HEK293T (cell line): ENCODE data around the gene KCNK10.

Source experiments
- CTCF ChIA-PET: fragments of 350-600 bp; formaldehyde crosslinking; extraction: SDS; loops from one replicate; lab custom pipeline; 2021; ENCODE audit warnings: antibody characterized with exemption, inconsistent platforms; lab: Yijun Ruan, JAX
- POLR2A ChIA-PET: fragments of 350-600 bp; formaldehyde crosslinking; extraction: SDS; loops from one replicate; lab custom pipeline; 2020; ENCODE audit warnings: antibody characterized with exemption, inconsistent platforms; lab: Yijun Ruan, JAX
- DNase-seq: peaks from one replicate; pipeline ENCODE4 v3.0.0; 2012; ENCODE audit warnings: mixed read lengths; ENCODE audit errors: extremely low spot score
- ARNT ChIP-seq: fragments of 450-650 bp; IDR thresholded peaks from 2 replicates; pipeline ENCODE4 v1.6.1; 2017; ENCODE audit warnings: mild to moderate bottlenecking
- BHLHE40 ChIP-seq: fragments of 450-650 bp; IDR thresholded peaks from 2 replicates; pipeline ENCODE4 v1.6.1; 2016; ENCODE audit warnings: mild to moderate bottlenecking, moderate library complexity, borderline replicate concordance
- CTBP1 ChIP-seq: fragments of 450-650 bp; IDR thresholded peaks from 2 replicates; pipeline ENCODE4 v1.6.1; 2016; ENCODE audit warnings: borderline replicate concordance
- ELF4 ChIP-seq: fragments of 450-650 bp; IDR thresholded peaks from 2 replicates; pipeline ENCODE4 v1.6.1; 2017; ENCODE audit warnings: antibody characterized with exemption
- FOXA1 ChIP-seq: fragments of 450-650 bp; IDR thresholded peaks from 2 replicates; pipeline ENCODE4 v1.6.1; 2016; ENCODE audit warnings: mild to moderate bottlenecking
- FOXK2 ChIP-seq: fragments of 450-650 bp; IDR thresholded peaks from 2 replicates; pipeline ENCODE4 v1.6.1; 2016; ENCODE audit warnings: mild to moderate bottlenecking
- FOXM1 ChIP-seq: fragments of 450-650 bp; IDR thresholded peaks from 2 replicates; pipeline ENCODE4 v1.6.1; 2017; ENCODE audit warnings: mild to moderate bottlenecking, borderline replicate concordance
- HDGF ChIP-seq: fragments of 450-650 bp; IDR thresholded peaks from 2 replicates; pipeline ENCODE4 v1.6.1; 2017; ENCODE audit warnings: antibody characterized with exemption, borderline replicate concordance
- L3MBTL2 ChIP-seq: fragments of 450-650 bp; conservative IDR thresholded peaks from 2 replicates; pipeline ENCODE4 v1.6.1; 2016; ENCODE audit warnings: mild to moderate bottlenecking
- LEF1 ChIP-seq: fragments of 450-650 bp; IDR thresholded peaks from 2 replicates; pipeline ENCODE4 v1.6.1; 2017; ENCODE audit warnings: mild to moderate bottlenecking, borderline replicate concordance
- NFRKB ChIP-seq: fragments of 450-650 bp; IDR thresholded peaks from 2 replicates; pipeline ENCODE4 v1.6.1; 2016; ENCODE audit warnings: mild to moderate bottlenecking, moderate library complexity
- SP1 ChIP-seq: fragments of 450-650 bp; IDR thresholded peaks from 2 replicates; pipeline ENCODE4 v1.6.1; 2017
- SUZ12 ChIP-seq: fragments of 450-650 bp; IDR thresholded peaks from 2 replicates; pipeline ENCODE4 v1.6.1; 2016; ENCODE audit warnings: mild to moderate bottlenecking
- TARDBP ChIP-seq: fragments of 450-650 bp; IDR thresholded peaks from 2 replicates; pipeline ENCODE4 v1.6.1; 2016
- ZNF384 ChIP-seq: fragments of 450-650 bp; IDR thresholded peaks from 2 replicates; pipeline ENCODE4 v1.6.1; 2016
- TF ChIP-seq, protein P1 (sequence below): fragments of 450-650 bp; IDR thresholded peaks from 2 replicates; pipeline ENCODE4 v1.6.1; 2016

The KCNK10 gene, protein sequence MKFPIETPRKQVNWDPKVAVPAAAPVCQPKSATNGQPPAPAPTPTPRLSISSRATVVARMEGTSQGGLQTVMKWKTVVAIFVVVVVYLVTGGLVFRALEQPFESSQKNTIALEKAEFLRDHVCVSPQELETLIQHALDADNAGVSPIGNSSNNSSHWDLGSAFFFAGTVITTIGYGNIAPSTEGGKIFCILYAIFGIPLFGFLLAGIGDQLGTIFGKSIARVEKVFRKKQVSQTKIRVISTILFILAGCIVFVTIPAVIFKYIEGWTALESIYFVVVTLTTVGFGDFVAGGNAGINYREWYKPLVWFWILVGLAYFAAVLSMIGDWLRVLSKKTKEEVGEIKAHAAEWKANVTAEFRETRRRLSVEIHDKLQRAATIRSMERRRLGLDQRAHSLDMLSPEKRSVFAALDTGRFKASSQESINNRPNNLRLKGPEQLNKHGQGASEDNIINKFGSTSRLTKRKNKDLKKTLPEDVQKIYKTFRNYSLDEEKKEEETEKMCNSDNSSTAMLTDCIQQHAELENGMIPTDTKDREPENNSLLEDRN

DNA sequence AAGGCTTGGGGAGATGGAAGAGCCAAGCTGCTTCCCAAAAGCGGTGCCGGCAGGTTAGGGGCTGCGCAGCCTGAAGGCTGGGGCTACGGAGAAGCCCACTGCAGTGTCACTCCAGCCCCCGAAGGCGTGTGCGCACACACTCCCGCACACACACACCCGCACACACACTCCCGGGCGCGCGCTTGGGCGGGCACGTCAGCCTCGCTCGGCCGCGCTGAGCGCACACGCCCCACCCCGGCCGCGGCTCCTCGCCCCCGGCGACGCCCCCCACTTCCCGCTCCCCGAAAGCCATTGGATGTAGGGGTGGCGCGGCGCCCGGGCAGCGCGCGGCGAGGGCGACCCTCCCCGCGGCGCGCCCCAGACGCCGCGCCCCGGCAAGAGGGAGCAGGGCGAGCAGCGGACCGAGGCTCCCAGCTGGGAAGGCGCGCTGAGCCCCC, at the start of gene KCNK10:
Gene KCNK10, minus strand, starts transcription at position 184 of the 437 bp plus-strand sequence. CDS start 471 bp downstream, outside the sequence.
- DNase-seq: no peak
- TF ChIP-seq BHLHE40 (no peak), SUZ12 (no peak), LEF1 (no peak), FOXM1 (no peak), ZNF384 (no peak), TARDBP (no peak), NFRKB (no peak), FOXA1 (no peak), FOXK2 (no peak)
- ChIA-PET POLR2A (no interaction called here), CTCF (no interaction called here)

DNA sequence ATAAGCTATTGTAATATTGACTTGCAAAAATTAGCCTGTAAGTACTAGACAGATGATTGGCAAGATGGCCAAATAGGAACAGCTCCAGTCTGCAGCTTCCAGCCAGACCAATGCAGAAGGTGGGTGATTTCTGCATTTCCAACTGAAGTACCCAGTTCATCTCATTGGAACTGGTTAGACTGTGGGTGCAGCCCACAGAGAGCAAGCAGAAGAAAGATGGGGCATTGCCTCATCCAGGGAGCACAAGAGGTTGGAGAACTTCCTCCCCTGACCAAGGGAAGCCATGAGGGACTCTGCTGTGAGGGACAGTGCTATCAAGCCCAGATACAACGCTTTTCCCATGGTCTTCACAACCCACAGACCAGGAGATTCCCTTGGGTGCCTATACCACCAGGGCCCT, 46.4 kb upstream of the KCNK10 start:
- TF ChIP-seq TARDBP (no peak), ELF4 (no peak), FOXA1 (no peak), ARNT (no peak), HDGF (no peak), BHLHE40 (no peak), ZNF384 (no peak), LEF1 (no peak), CTBP1 (no peak), SP1 (no peak), SUZ12 (no peak), L3MBTL2 (no peak), FOXM1 (no peak), NFRKB (no peak)
- ChIA-PET CTCF (no interaction called here), POLR2A (no interaction called here)
- DNase-seq: no peak

DNA sequence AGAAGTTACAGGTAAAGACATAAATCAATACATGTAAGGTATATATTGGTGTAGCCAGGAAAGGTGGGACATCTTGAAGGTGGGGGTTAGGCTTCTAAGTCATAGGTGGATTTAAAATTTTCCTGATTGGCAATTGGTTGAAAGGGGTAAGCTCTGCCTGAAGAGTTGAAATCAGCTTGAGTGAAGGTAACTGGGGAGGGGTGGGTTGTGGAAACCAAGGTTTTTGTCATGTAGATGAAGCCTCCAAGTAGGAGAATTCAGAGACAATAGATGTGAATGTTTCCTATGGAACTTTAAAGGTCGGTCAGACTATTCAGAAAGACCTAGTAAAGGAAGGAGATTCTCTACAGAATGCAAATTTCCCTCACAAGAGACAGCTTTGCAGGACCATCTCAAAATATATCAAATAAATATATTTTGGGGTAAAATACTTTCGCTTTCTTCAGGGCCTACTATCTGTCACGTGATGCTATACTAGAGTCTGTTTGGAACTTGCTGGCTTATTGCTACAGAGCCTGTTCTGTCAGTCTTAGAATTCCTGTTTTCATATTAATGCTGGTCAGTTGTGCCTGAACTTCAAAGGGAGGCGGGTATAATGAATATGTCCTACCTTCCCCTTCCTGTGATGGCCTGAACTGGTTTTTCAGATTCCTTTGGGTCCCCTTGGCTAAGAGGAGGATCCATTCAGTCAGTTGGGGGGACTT, 41.8 kb upstream of the KCNK10 start:
- no peak for DNase-seq
- no peak for TF ChIP-seq CTBP1
- TF ChIP-seq FOXM1: no peak
- TF ChIP-seq ARNT: no peak
- TF ChIP-seq SP1: no peak
- no peak for TF ChIP-seq ZNF384
- no peak for TF ChIP-seq ELF4
- TF ChIP-seq SUZ12: no peak
- no peak for TF ChIP-seq HDGF
- TF ChIP-seq L3MBTL2: no peak
- no peak for TF ChIP-seq FOXK2
- no peak for TF ChIP-seq NFRKB
- TF ChIP-seq LEF1: no peak
- no peak for TF ChIP-seq TARDBP
- CTCF ChIA-PET: no interaction called here
- POLR2A ChIA-PET: no interaction called here

DNA sequence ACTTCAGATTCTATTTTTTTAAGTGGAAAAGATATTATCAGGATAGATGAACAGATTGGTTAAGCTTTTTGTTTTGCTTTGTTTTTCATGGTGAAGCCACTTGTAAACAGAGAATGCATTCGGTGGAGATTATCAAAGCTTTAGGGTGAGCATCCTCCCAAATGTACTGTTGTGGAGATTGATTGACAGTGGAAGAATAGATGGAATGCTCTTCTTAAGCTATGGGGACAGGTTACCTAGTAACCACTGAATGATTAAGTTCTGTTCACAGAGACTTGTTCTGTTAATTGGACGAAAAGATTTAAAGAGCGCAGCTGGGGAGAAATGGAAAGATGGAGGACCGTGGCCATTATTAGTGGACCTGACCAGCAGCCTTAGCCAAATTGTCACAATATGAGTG, 40.6 kb upstream of the KCNK10 start:
- ChIA-PET CTCF (no interaction called here), POLR2A (interaction anchor here (1.0 kb wide), 1 partner anchor 21 kb away, joined by 3 read pairs; no protein-coding TSS in a partner anchor)
- no peak for DNase-seq
- no peak for TF ChIP-seq FOXM1
- TF ChIP-seq ELF4: no peak
- no peak for TF ChIP-seq ZNF384
- TF ChIP-seq, protein P1, sequence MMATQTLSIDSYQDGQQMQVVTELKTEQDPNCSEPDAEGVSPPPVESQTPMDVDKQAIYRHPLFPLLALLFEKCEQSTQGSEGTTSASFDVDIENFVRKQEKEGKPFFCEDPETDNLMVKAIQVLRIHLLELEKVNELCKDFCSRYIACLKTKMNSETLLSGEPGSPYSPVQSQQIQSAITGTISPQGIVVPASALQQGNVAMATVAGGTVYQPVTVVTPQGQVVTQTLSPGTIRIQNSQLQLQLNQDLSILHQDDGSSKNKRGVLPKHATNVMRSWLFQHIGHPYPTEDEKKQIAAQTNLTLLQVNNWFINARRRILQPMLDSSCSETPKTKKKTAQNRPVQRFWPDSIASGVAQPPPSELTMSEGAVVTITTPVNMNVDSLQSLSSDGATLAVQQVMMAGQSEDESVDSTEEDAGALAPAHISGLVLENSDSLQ: 0 out of 2 replicates have a peak, but pooled peaks have one; percentile 5
- no peak for TF ChIP-seq L3MBTL2
- TF ChIP-seq LEF1: no peak

DNA sequence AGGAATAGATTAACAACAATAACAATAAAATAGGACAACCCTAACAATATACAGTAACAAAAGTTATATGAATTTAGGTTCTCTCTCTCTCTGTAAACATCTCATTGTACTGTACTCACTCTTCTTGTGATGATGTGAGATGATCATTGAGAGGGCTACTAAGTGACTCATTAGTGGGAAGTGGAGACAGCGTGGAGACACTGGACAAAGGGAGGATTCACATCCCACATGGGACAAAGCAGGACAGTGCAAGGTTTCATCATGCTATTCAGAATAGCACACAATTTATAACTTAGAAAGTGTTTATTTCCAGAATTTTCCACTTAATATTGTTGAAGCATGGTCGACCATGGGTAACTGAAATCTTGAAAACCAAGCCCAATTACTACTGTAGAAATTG, 36.4 kb upstream of the KCNK10 start:
- ChIA-PET CTCF (interaction anchor here (0.6 kb wide), 1 partner anchor 142 kb away, joined by 5 read pairs; no protein-coding TSS in a partner anchor), POLR2A (no interaction called here)
- TF ChIP-seq LEF1 (no peak), BHLHE40 (no peak), FOXK2 (no peak), FOXA1 (no peak)
- DNase-seq: no peak

DNA sequence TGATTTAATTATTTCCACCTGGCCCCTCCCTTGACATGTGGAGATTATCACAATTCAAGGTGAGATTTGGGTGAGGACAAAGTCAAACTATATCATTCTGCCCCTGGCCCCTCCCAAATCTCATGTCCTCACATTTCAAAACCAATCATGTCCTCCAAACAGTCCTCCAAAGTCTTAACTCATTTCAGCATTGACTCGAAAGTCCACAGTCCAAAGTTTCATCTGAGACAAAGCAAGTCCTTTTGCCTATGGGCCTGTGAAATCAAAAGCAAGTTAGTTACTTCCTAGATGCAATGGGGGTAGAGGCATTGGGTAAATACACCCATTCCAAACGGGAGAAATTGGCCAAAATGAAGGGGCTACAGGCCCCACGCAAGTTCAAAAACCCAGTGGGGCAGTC, 31.3 kb upstream of the KCNK10 start:
- POLR2A ChIA-PET: no interaction called here
- CTCF ChIA-PET: no interaction called here
- TF ChIP-seq L3MBTL2: no peak
- TF ChIP-seq LEF1: no peak
- TF ChIP-seq SP1: no peak
- no peak for TF ChIP-seq BHLHE40
- TF ChIP-seq FOXA1: no peak
- TF ChIP-seq FOXM1: no peak
- TF ChIP-seq NFRKB: no peak
- no peak for TF ChIP-seq ZNF384
- TF ChIP-seq, protein P1: no peak
- no peak for TF ChIP-seq FOXK2
- TF ChIP-seq ELF4: no peak
- TF ChIP-seq HDGF: no peak
- TF ChIP-seq CTBP1: no peak
- no peak for TF ChIP-seq ARNT
- TF ChIP-seq TARDBP: no peak
- DNase-seq: no peak
